Measurements from ENCODE around the gene ITM2B. TPM values are rescaled to one million over a fixed set of nuclear protein-coding genes. Genes with fewer than 3 reads are reported as not detected.
A peak's percentile ranks its signal among the peaks of the same experiment; 100 is the strongest.
"Not testable (repeated sequence)": the region's sequence is repeated elsewhere in the genome, so short reads cannot be mapped to it uniquely, and the experiment has no call there.

The ITM2B gene
- 164 and 232 TPM in 2 replicates for total RNA-seq (2014; rRNA removed; shearing (Covaris generic))

GRCh38 chr13:48233046-48233888, at the start of gene ITM2B:
TSS of gene ITM2B (plus strand) at chr13:48233206. CDS start at chr13:48233361, 155 bp downstream.
- peak; percentile 65 for DNase-seq (ENCODE audit: low read depth)

GRCh38 chr13:48184260-48184659, 48.7 kb upstream of the ITM2B start:
- no peak for DNase-seq (ENCODE audit: low read depth)

GRCh38 chr13:48185018-48185417, 48.0 kb upstream of the ITM2B start:
- DNase-seq (ENCODE audit: low read depth) = no peak

GRCh38 chr13:48186722-48187121, 46.3 kb upstream of the ITM2B start:
- DNase-seq (ENCODE audit: low read depth) = no peak

- DNase-seq (ENCODE audit: low read depth) = no peak
Observed at GRCh38 chr13:48188131-48188530, 44.9 kb upstream of the ITM2B start.

GRCh38 chr13:48188601-48189000, 44.4 kb upstream of the ITM2B start:
- no peak for DNase-seq (ENCODE audit: low read depth)

GRCh38 chr13:48189171-48189570, 43.8 kb upstream of the ITM2B start:
- DNase-seq (ENCODE audit: low read depth) = no peak

GRCh38 chr13:48192411-48192935, 40.5 kb upstream of the ITM2B start:
- no peak for DNase-seq (ENCODE audit: low read depth)

- no peak for DNase-seq (ENCODE audit: low read depth)
Observed at GRCh38 chr13:48194379-48194754, 38.6 kb upstream of the ITM2B start.

GRCh38 chr13:48199404-48199946, 33.5 kb upstream of the ITM2B start:
- no peak for DNase-seq (ENCODE audit: low read depth)

GRCh38 chr13:48201044-48201443, 32.0 kb upstream of the ITM2B start:
- no peak for DNase-seq (ENCODE audit: low read depth)

- DNase-seq (ENCODE audit: low read depth) = not testable (repeated sequence)
Observed at GRCh38 chr13:48207207-48207606, 25.8 kb upstream of the ITM2B start.

GRCh38 chr13:48210178-48210577, 22.8 kb upstream of the ITM2B start:
- peak; percentile 43 for DNase-seq (ENCODE audit: low read depth)

GRCh38 chr13:48214519-48215121, 18.4 kb upstream of the ITM2B start:
- peak; percentile 43 for DNase-seq (ENCODE audit: low read depth)

GRCh38 chr13:48215511-48216203, 17.3 kb upstream of the ITM2B start:
- DNase-seq (ENCODE audit: low read depth) = not testable (repeated sequence)

- no peak for DNase-seq (ENCODE audit: low read depth)
Observed at GRCh38 chr13:48216204-48216711, 16.7 kb upstream of the ITM2B start.

- DNase-seq (ENCODE audit: low read depth) = no peak
Observed at GRCh38 chr13:48220592-48220980, 12.4 kb upstream of the ITM2B start.

GRCh38 chr13:48220981-48221685, 11.9 kb upstream of the ITM2B start:
- peak; percentile 21 for DNase-seq (ENCODE audit: low read depth)

GRCh38 chr13:48221686-48222187, 11.3 kb upstream of the ITM2B start:
- no peak for DNase-seq (ENCODE audit: low read depth)

GRCh38 chr13:48222358-48223301, 10.4 kb upstream of the ITM2B start:
- DNase-seq (ENCODE audit: low read depth) = peak; percentile 29
